Pericardium fibroblast (primary cell): ENCODE data around the gene ANKMY2. TPM values are rescaled to one million over a fixed set of nuclear protein-coding genes. Genes with fewer than 3 reads are reported as not detected.

Experiments used
- total RNA-seq: library from RNA; depleted of rRNA; stranded (reverse); fragments of >200 nt; gene quantifications from 2 replicates; pipeline ENCODE4 v1.2.3, GENCODE V29; 2015

The ANKMY2 gene
- 7.2 and 12.5 TPM in 2 replicates for total RNA-seq

DNA sequence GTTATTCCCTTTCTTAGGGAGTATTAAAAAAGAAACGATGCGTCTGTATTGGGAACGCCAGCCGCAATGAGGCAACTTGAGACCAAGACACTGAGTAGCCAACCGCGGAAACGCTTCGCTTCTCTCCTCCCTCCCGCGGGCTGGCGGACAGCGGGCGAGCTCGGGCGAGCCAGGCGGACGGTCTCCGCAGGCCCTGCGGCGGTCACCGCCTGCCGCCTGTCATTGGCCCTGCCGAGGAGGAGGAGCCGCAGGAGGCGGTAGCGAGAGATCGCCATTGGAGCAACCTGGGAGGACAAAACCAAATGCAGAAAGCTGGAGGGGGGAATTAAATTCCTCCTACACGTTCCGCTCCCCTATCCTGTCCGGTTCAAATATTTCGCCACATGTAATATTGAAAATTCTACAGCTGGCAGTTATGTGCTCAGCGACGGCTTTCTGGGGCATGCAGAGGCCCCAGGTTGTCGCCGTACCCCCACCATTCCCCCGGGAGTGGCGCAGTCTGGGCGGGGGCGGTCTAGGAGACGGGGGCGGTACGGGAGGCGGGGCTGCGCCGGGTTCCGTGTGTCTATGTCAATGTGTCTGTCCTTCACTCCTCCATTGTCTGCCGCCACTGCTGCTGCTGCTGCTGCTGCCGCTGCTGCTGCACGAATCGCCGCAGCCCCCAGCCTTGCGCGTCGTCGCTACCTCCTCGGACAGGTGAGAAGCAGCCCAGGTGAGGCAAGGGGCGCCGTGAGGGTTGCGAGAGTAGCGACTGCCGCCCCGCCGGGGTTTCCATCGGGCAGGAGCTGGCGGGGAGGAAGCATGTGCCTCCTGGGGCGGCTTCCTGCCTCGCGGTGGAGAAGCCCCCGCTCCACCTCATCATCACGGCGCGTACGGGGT, at the start of gene ANKMY2, which contains the start of gene BZW2:
Gene ANKMY2, minus strand, starts transcription at position 162 of the 879 bp plus-strand sequence. CDS start 181 bp downstream, outside the sequence.
Gene BZW2, plus strand, starts transcription at position 589 of the 879 bp plus-strand sequence. CDS start 19,263 bp downstream, outside the sequence.

Other genes starting within 250 kb of the ANKMY2 start
- 0.93 and 0.94 TPM in 2 replicates for gene CRPPA, start 224.2 kb downstream of the ANKMY2 start, total RNA-seq
- not detected in 2 replicates for gene SOSTDC1, start 180.0 kb downstream of the ANKMY2 start, total RNA-seq
- gene LRRC72, start 118.9 kb downstream of the ANKMY2 start, total RNA-seq = not detected in 2 replicates
- gene BZW2, start 427 bp upstream of the ANKMY2 start, total RNA-seq = 70.1 and 91.6 TPM in 2 replicates
- gene TSPAN13, start 108.0 kb upstream of the ANKMY2 start, total RNA-seq = 1.0 and 5.6 TPM in 2 replicates
- not detected in 2 replicates for gene AGR2, start 159.2 kb upstream of the ANKMY2 start, total RNA-seq
- not detected in 2 replicates for gene AGR3, start 236.2 kb upstream of the ANKMY2 start, total RNA-seq